OCI-LY3 (cell line): Measurements from ENCODE around the gene APOBR.
A peak's percentile ranks its signal among the peaks of the same experiment; 100 is the strongest.

ENCODE experiments used
- H2AFZ ChIP-seq: fragments of 200-600, 300-600 bp; shearing (Covaris generic); 2 replicates; pipeline ENCODE4 v1.6.0; 2014; ENCODE audit warnings: antibody characterized with exemption, low read depth, low read length
- H3K27ac ChIP-seq: fragments of 200-600, 300-600 bp; sonication (generic); 2 replicates; pipeline ENCODE4 v1.5.1; 2014; ENCODE audit warnings: mild to moderate bottlenecking, low read length, moderate library complexity, mixed read lengths
- H3K27me3 ChIP-seq: fragments of 200-600, 300-600 bp; sonication (generic); 2 replicates; pipeline ENCODE4 v1.6.1; 2014; ENCODE audit warnings: low read depth, low read length, mixed read lengths
- H3K36me3 ChIP-seq: fragments of 200-600, 300-600 bp; sonication (generic); replicated peaks from 2 replicates; pipeline ENCODE3; 2014; ENCODE audit warnings: low read depth, low read length, mixed read lengths
- H3K4me1 ChIP-seq: fragments of 300-600, 200-600 bp; sonication (generic); 2 replicates; pipeline ENCODE4 v1.6.1; 2014; ENCODE audit warnings: low read length, mixed read lengths
- H3K4me2 ChIP-seq: fragments of 200-600, 300-600 bp; sonication (generic); 2 replicates; pipeline ENCODE4 v1.6.1; 2014; ENCODE audit warnings: low read length, mixed read lengths
- H3K4me3 ChIP-seq: fragments of 300-600, 200-600 bp; sonication (generic); 2 replicates; pipeline ENCODE4 v1.5.1; 2014; ENCODE audit warnings: antibody characterized with exemption, mild to moderate bottlenecking, low read length, moderate library complexity
- H3K79me2 ChIP-seq: fragments of 300-600, 200-600 bp; shearing (Covaris generic); 2 replicates; pipeline ENCODE4 v1.6.1; 2014; ENCODE audit warnings: mild to moderate bottlenecking, low read length, mixed read lengths
- H3K9ac ChIP-seq: fragments of 300-600, 200-600 bp; shearing (Covaris generic); 2 replicates; pipeline ENCODE4 v1.6.0; 2014; ENCODE audit warnings: mild to moderate bottlenecking, low read length, moderate library complexity
- H3K9me3 ChIP-seq: fragments of 200-600, 300-600 bp; shearing (Covaris generic); 2 replicates; pipeline ENCODE4 v1.6.1; 2014; ENCODE audit warnings: low read length, mixed read lengths; ENCODE audit not compliant: insufficient read depth
- H4K20me1 ChIP-seq: fragments of 200-600, 300-600 bp; sonication (generic); 2 replicates; pipeline ENCODE4 v1.6.1; 2016; ENCODE audit warnings: low read length, mixed read lengths; ENCODE audit not compliant: insufficient read depth
- CTCF ChIP-seq: fragments of 200-600, 300-600 bp; sonication (generic); IDR thresholded peaks from 2 replicates; pipeline ENCODE4 v1.5.1; 2014; ENCODE audit warnings: antibody characterized with exemption, low read length, low read depth
- EZH2phosphoT487 ChIP-seq: fragments of 200-600 bp; shearing (Covaris generic); IDR thresholded peaks from 2 replicates; pipeline ENCODE4 v1.6.1; 2018; ENCODE audit warnings: antibody characterized with exemption, mixed run types, low read depth

The APOBR gene

GRCh38 chr16:28538733-28539596 is 44.5 kb downstream of the APOBR start, which contains the start of gene NUPR1:
NUPR1 (minus strand) TSS chr16:28538974; CDS start chr16:28538907, 67 bp downstream.
- peaks cover 72% of the 10 kb centered on the region for H3K4me1 ChIP-seq
- H3K27ac ChIP-seq, result peak within 1 kb of the TSS; percentile 41; the same call in 1 of the 2 replicates
- H3K4me3 ChIP-seq, result no peak within 1 kb of the TSS
- H3K4me2 ChIP-seq, result peak within 1 kb of the TSS; percentile 22
- H3K27me3 ChIP-seq, result no peaks in the 10 kb centered on the region
- no peaks in the 10 kb centered on the region for H3K36me3 ChIP-seq
- H3K79me2 ChIP-seq, result no peaks in the 10 kb centered on the region
- H2AFZ ChIP-seq, result no peak within 1 kb of the TSS
- no peaks in the 10 kb centered on the region for H3K9me3 ChIP-seq
- no peaks in the 10 kb centered on the region for H4K20me1 ChIP-seq
- TF ChIP-seq CTCF (no peak), EZH2phosphoT487 (no peak)
- H3K9ac ChIP-seq, result no peak within 1 kb of the TSS

GRCh38 chr16:28540346-28540745 is 45.9 kb downstream of the APOBR start:
- Histone ChIP-seq H3K9ac (no peak overlapping the region), H3K79me2 (no peaks in the 10 kb centered on the region), H3K4me2 (no peak overlapping the region; the same call in 1 of the 2 replicates), H3K27ac (peak overlapping the region; percentile 25; the same call in 1 of the 2 replicates), H3K4me3 (no peak overlapping the region), H3K9me3 (no peaks in the 10 kb centered on the region), H3K36me3 (no peaks in the 10 kb centered on the region), H2AFZ (no peak overlapping the region), H4K20me1 (no peaks in the 10 kb centered on the region), H3K27me3 (no peaks in the 10 kb centered on the region), H3K4me1 (peaks cover 75% of the 10 kb centered on the region)
- TF ChIP-seq EZH2phosphoT487 (no peak), CTCF (no peak)

- no peak for TF ChIP-seq CTCF
- TF ChIP-seq EZH2phosphoT487, result no peak
- Histone ChIP-seq H3K79me2 (no peaks in the 10 kb centered on the region), H3K4me1 (peaks cover 59% of the 10 kb centered on the region), H3K9ac (peak overlapping the region; percentile 61), H3K4me2 (peak overlapping the region; percentile 83), H3K4me3 (peak overlapping the region; percentile 64), H4K20me1 (no peaks in the 10 kb centered on the region), H3K36me3 (no peaks in the 10 kb centered on the region), H3K9me3 (no peaks in the 10 kb centered on the region), H3K27ac (peak overlapping the region; percentile 88), H3K27me3 (no peaks in the 10 kb centered on the region), H2AFZ (no peak overlapping the region; the same call in 1 of the 2 replicates)
These were observed 48.2 kb downstream of the APOBR start for GRCh38 chr16:28542646-28543045.

GRCh38 chr16:28543072-28543471 is 48.6 kb downstream of the APOBR start:
- Histone ChIP-seq H2AFZ (no peak overlapping the region), H3K4me2 (peak overlapping the region; percentile 83), H3K27me3 (no peaks in the 10 kb centered on the region)

More at GRCh38 chr16:28543072-28543471, 48.6 kb downstream of the APOBR start:
- H3K9ac ChIP-seq, result peak overlapping the region; percentile 61; the same call in 1 of the 2 replicates
- H3K27ac ChIP-seq, result peak overlapping the region; percentile 88
- TF ChIP-seq EZH2phosphoT487 (no peak), CTCF (no peak)
- H3K9me3 ChIP-seq, result no peaks in the 10 kb centered on the region
- no peaks in the 10 kb centered on the region for H3K36me3 ChIP-seq
- no peaks in the 10 kb centered on the region for H4K20me1 ChIP-seq
- H3K4me1 ChIP-seq, result peaks cover 62% of the 10 kb centered on the region
- H3K4me3 ChIP-seq, result peak overlapping the region; percentile 64
- H3K79me2 ChIP-seq, result no peaks in the 10 kb centered on the region
